GM19328 (cell line): Measurements from ENCODE around the gene EP400.

Source experiments
- ATAC-seq: cut with Tn5 transposase; IDR thresholded peaks from one replicate; pipeline ENCODE4 v1.9.1; 2021; ENCODE audit warnings: mild to moderate bottlenecking, moderate library complexity; ENCODE audit not compliant: unreplicated experiment

Gene EP400, protein sequence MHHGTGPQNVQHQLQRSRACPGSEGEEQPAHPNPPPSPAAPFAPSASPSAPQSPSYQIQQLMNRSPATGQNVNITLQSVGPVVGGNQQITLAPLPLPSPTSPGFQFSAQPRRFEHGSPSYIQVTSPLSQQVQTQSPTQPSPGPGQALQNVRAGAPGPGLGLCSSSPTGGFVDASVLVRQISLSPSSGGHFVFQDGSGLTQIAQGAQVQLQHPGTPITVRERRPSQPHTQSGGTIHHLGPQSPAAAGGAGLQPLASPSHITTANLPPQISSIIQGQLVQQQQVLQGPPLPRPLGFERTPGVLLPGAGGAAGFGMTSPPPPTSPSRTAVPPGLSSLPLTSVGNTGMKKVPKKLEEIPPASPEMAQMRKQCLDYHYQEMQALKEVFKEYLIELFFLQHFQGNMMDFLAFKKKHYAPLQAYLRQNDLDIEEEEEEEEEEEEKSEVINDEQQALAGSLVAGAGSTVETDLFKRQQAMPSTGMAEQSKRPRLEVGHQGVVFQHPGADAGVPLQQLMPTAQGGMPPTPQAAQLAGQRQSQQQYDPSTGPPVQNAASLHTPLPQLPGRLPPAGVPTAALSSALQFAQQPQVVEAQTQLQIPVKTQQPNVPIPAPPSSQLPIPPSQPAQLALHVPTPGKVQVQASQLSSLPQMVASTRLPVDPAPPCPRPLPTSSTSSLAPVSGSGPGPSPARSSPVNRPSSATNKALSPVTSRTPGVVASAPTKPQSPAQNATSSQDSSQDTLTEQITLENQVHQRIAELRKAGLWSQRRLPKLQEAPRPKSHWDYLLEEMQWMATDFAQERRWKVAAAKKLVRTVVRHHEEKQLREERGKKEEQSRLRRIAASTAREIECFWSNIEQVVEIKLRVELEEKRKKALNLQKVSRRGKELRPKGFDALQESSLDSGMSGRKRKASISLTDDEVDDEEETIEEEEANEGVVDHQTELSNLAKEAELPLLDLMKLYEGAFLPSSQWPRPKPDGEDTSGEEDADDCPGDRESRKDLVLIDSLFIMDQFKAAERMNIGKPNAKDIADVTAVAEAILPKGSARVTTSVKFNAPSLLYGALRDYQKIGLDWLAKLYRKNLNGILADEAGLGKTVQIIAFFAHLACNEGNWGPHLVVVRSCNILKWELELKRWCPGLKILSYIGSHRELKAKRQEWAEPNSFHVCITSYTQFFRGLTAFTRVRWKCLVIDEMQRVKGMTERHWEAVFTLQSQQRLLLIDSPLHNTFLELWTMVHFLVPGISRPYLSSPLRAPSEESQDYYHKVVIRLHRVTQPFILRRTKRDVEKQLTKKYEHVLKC (N-terminal part only)

DNA sequence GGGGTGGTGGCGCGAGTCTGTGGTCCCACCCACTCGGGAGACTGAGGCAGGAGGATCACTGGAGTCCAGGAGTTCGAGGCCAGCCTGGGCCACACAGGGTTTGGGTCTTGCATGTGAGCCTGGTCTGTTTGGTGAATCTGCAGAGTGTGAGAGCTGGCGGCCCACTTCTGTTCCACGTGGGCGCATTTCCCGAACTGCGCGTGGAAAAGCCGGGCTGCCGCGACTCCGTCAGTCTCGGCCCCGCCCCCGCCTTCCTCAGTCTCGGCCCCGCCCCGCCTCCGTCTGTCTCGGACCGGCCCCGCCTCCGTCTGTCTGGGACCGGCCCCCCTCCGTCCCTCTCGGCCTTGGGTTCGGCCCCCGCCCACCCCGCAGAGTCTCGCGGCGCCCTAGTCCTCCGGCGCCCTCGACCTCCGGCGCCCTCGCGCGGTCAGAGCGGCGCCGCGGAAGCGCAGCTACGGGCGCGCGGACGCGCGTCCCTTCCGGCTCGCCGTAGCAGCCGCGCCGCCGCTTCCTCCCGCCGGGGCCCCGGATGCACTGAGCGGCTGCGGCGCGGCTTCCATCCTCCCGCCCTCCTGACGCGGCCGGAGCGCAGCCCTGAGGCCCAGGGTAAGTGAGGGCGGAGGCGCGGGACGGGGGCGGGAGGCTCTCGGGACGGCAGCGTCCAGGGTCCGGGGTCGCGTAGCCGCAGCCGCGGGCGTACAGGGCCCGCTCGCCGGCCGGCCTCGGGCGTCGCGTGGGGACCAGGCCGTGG, at the start of gene EP400:
Gene EP400 (plus strand): TSS at position 512 of the 751 bp plus-strand sequence. CDS start 10,678 bp downstream, outside the sequence.
- ATAC-seq: peak; percentile 85

DNA sequence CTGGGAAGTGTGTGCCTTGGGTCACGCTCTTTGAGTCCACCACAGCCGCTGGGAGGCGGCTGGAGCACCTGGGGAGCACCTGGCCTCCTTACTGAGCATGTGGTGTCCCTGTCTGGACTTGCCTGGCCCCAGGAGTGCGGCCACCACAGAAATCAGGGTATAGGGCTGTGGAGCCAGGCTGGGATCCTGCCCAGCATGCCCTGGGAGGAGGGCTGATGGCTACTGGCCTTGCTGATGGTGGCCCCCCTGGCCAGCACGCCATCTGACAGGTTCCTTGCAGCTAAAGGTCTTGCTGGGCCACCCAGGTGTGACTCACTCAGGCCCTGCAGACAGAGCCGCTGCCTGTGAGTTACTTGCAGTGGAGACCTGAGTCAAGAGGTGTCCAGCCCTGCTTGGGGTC, 49.3 kb upstream of the EP400 start:
- no peak for ATAC-seq

DNA sequence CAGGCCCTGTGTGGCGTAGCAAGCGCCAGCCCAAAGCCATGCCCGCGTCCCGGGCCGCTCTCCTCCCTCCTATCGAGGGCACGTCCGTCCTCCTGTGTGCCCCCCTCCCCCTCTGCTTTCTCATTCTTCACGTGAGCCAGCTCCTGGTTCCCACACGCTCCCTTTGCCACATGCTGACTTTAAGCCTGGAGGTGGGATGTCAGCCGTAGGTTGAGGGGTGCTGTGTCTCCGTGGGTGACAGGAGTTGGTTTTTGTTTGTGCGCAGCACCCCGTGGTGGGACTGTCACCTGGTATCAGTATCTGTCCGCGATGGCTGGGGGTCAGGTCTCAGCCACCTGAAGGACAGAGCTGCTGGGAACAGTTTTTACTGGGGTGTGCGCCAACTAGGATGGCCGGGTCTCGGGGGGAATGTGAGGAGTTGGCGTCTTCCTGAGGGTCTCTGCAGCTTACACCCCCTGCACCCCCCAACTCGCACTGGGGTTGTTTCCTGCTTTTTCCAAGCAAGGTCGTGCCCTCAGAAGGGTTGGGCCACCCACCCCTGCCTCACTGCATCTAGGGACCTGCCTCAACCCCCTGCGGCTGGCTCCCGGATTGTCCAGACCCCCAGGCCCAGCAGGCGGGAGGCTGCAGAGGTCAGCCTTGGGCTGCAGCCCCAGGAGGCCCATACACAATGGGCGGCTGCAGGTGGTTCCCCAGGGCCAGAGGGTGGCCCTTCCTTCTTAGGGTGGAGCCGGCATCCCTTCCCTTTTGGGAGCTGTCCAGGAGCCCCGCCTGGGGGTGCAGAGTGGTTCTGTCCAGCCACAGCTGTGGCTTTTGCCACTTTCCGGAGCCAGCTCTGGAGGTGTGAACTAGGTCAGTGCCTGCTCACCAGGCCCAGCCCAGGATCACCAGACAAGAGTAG, 48.1 kb upstream of the EP400 start:
- ATAC-seq: no peak

DNA sequence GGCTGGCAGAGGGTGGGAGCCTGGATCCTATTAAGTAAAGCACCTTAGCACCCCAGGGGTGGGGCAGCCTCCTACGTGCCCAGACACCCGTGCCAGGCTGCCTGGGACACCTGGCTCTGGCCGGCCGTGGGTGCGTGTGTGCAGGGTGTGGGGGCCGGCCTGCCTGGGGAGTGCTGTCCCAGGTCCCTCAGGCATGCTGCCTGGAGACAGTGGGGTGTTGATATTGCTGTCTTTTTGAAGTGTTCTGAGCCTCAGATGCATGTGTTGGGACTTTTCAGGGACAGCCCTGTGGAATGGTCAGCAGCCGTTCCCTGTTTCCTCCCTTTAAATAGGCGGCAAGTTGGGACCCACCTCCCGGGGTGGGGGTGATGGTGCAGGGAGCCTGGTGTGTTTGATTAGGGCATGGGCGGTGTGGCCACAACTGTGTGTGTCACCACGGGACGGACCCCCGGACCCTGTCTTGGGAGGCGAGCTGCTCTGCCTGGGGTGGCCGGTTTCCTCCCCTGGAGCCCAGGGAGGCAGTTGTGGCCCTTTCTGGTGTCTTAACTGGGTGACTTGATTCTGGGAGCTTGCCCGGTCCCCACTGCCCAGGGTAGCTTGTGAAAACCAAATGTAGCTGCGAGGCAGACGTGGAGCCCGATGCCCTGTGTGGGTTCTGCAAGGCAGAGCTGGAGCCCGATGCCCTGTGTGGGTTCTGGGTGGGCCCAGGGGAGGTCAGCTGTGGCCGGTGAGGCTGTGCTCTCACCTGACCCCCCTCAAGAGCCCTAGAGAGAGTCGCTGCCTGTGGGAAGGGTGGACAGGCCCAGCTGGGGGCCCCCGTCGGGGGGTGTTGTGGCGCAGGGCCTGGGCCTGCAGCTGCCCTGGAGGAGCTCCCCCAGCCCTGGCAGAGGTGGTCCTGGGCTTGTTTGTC, 47.2 kb upstream of the EP400 start:
- no peak for ATAC-seq

DNA sequence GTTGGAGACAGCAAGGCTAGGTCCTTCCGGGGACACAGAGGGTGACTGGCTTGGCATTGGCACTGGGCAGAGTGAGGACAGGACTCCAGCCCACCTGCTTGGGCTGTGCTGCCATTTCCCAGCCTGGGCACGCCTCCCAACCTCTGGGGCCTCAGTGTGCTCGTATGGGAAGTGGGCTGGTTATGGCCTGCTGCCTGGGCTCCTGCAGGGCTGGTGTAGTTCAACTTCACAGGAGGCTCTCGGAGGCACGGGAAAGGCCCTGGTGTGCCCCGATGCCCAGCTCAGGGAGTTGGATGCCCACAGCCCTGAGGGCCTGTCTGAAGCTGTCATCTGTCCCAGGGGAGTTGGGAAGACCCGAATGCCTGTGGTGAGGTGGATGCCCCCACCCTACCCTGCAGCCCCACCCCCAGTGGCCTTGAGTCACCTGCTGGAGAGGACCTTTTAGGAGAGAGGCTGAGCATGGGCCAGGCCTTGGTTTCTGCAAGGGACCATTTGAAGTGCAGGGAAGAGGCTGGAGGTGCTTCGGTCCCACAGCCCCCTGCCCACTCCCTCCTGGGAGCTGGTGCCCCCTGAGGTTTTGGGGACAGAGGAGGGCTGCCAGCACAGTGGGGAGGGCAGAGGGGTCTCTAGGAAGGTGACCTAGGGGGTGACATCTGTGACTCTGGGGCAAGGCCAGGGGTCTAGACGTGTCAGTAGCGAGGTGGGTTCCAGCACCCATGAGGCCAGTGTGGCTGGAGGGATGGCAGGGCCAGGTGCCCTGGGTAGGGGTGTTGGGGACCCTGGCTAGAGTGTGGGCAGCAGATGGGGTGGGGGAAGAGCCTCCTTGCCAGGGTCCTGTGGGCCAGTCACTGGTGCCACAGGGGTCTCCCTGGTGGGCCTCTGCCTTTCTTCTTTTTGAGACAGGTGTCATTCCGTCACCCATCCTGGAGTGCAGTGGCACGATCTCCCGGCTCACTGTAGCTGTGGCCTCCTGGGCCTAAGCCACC, 46.2 kb upstream of the EP400 start:
- no peak for ATAC-seq

DNA sequence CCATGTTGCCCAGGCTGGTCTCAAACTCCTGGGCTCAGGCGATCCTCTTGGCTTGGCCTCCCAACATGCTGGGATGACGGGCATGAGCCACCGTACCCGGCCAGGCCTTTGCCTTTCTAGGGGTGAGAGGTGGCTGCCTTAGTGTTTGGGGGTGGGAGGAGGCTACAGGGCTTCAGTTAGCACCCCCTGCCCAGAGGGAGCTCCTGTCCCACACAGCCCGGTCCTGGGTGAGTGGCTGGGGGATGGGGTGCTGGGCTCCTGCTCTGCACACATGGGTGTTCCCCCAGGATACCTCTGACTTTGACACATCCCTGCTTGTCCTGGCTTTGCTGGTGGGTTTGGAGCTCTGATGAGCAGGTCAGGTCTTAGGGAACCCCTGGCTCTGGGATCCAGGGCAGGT, 45.4 kb upstream of the EP400 start:
- ATAC-seq: no peak

DNA sequence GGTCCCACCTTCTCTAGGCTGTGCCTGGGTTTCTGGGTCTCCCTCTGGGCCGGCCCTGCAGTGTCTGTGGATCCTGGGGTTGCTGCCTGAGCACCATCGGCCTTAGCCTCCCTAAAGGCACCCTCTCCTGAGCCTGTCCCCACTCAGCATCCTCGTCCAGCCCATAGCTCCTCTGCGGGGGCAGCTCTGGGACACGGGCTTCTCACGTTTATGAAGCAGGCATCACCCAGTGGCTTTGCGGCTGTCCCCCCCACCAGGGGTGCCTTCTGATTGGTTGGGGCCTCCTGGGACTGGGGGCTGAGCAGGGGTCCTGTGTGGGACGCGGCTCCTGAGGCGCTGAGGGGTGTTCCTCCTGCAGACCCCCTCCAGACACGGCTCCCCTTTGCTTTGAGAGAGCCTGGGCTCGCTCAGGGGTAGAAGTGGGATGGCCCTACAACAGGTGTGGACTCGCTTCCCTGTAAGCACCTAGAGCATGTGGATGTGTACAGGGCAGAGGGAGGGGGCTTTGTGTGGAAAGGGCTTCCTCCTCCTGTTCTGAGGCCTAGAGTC, 44.6 kb upstream of the EP400 start:
- ATAC-seq: no peak

DNA sequence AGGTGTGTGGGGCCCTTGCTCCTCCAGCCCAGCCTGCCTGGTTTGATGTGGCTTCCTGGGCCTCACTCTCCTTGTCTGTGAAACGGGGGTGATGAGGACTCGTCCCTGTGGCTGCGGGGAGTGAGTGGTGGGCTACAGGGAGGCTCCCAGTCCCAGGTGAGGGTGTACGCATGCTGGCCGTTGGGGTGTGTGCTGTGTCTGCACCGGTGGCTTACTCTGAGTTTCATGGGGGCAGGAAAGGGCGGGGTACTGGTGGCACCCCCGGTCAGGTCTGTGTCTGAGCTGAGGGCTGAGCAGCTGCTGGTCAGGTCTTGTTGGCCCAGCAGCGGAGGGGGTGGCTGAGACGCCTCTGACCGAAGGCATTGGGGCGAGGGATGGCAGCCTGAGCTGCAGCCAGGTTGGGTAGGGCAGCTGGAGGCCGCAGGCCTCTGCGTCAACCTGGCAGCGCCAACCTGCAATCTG, 44.1 kb upstream of the EP400 start:
- no peak for ATAC-seq

DNA sequence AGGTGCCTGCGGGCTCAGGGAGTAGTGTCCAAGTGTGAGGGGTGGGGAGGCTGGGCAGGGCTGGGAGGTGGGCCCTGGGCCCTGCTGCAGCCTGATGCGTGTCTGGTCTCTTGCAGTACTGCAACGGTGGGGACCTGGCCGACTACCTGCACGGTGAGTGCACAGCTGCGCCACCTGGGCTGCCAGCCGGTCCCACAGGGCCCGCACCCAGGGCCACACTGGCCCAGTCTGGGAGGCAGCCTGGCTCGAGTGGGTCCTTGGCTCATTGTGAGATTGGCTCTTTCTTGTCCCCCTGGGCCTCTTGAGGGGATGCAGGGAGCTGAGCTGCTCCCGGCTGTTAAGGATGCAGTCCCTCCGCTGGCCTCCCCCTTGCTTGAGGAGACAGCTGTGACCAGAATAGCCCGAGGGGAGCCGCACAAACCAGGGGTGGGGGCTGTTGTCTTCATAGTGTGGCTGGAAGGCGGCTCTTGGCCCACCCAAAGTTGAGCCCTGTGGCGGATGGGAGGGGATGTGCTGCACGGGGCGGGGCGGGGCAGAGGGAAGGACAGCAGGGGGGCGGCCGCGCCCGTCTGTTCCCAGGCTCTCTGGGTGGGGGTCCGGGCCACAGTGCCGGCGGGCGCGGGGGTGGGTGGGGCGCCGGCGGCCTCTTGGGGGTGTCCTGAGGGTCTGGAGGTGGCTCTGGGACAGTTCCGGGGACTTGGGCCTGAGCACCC, 42.2 kb upstream of the EP400 start:
- ATAC-seq: no peak

DNA sequence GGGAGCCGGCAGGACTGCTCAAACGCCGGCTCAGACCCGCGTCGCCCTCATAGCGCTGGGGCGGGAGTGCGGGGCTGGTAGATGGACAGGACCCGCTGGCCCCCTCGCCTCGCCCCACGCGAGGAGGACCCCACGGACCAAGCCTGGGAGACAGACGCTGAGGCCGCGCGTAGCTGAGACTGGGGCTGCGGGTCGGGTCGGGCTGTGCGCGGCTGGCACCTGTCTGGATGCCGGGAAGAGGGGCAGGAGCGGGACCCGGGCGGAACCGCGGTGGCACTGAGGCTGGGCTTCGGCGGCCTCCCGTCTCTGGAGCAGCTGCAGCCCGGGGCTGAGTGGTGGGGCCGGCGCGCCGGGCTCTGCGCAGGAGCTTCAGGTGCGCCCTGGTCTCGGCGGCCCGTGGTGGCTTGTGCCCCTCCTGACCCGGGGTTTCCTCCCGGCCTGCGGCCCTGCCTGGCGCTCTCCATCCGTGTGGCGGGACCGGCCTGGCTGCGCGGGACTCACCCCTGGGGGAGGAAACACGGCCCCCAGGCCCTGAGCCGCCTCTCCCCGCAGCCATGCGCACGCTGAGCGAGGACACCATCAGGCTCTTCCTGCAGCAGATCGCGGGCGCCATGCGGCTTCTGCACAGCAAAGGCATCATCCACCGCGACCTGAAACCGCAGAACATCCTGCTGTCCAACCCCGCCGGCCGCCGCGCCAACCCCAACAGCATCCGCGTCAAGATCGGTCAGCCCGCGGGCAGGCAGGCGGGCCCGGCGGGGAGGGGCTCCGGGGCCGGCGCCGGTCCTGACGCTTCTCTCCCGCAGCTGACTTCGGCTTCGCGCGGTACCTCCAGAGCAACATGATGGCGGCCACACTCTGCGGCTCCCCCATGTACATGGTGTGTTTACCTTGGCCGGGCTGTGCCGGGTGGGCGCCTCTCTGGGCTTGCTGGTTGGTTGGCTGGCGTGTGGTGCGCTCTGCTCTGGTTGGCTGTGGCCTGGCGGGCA, 41.4 kb upstream of the EP400 start:
- ATAC-seq: no peak

DNA sequence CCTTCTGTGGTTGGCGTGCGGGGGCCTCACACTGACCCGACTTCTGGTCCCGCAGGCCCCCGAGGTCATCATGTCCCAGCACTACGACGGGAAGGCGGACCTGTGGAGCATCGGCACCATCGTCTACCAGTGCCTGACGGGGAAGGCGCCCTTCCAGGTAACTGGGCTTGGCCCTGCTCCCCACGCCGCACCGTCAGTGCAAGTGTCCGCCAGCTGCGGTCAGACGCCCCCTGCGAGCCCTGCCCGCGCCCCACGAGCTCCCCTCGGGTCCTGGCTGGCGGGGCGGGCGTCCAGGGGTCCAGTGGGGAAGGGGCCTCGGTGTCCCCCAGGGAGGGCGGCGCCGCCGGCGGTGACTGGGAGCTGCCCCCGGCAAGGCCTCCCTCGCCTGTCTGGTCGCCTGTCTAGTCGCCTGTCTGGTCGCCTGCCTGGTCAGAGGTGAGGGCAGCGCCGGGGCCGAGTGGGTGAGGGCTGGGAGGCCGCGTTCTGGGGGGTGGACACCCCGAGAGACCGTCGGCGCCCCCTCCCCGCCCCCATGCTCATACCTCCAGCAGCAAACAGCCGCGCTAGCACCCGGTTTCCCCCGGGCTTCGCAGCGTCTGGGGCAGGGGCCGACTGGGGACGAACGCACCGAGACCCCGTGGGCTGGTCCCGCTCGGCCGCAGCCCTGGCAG, 40.5 kb upstream of the EP400 start:
- ATAC-seq: no peak

DNA sequence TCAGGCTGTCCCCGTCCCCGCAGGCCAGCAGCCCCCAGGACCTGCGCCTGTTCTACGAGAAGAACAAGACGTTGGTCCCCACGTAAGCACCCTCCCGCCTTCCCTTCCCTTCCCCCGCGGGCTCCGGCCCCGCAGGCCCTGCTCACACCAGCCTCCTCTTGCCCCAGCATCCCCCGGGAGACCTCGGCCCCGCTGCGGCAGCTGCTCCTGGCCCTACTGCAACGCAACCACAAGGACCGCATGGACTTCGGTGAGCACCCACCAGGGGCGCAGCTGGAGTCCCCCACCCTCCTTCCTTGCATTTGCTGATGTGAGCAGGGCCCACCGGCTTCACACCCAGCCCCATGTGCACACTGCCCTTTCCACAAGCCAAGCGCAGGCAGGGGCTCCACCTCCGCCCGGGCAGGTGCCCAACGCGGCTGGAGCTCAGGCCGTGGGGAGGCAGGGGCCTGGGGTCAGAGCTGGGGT, 40.0 kb upstream of the EP400 start:
- ATAC-seq: no peak

DNA sequence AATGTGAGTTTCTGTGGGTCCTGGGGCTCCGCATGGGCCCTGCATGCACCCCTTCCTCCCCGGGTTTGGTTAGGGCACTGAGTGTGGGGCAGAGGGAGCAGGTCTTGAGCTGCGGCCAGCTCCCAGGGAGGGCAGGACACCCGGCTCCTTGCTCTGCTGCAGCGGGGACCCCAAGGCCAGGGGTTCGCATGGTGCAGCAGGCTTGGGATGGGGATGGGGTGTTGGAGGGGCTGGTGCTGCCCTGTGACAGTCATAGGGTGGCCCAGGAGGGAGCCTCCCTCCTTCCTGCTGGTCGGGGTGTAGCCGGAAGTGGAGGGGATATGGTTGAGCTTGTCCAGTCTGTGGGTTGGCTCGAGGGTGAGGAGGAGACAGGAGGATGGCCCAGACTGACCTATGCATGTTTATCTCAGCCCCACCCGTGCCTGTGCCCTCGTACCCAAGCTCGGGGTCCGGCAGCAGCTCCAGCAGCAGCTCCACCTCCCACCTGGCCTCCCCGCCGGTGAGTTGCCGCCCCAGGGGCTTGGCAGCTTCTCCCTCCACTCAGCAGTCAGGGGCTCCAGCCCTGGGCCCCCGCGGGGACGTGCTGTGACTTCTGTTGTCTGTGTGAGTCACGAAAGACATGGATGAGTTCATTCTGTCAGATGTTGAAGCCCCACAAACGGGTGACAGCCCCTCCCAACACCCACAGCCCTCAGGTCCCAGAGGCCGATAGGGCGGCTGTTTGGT, 39.3 kb upstream of the EP400 start:
- no peak for ATAC-seq
